Measurements from ENCODE around the gene MTMR3. TPM values are rescaled to one million over a fixed set of nuclear protein-coding genes. Genes with fewer than 3 reads are reported as not detected.

The MTMR3 gene
- 3.9 and 6.5 TPM in 2 replicates for polyA plus RNA-seq

DNA sequence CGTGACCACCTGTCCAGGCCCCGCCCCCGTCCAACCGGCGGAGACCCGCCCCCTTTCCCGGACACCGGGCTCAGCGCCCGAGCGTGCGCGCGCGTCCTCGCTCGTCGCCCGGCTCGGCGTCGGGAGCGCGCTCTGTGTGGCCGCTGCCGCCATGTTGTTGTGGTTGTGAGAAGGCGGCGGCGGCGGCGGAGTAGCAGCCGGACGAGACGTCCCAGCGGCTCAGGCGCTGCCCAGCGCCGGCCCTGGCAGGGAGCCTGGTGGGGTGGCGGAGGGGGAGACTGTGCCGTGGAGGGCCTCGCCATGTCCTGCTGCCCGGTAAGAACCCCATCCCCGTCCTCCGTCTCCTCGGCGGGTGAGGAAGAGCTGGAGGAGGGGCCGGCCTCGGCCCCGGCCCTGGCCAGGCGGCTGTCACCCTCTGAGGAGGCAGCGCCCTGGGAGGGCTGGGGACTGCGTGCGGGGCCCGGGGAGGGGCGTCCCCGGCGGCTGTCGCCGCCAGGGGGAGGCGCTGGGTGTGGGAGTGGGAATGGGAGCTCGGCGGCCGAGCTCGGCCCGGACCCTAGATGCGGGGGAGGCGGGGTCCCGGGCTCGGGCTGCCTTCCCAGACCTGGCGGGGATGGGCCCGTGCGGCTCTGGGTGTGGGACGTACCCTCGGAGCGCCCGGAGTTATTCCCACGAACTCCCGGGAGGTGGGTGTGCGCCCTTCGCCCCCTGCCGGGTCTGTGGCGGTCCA, at the start of gene MTMR3:
Gene MTMR3, plus strand, starts transcription at position 130 of the 730 bp plus-strand sequence. CDS start 87,886 bp downstream, outside the sequence.

DNA sequence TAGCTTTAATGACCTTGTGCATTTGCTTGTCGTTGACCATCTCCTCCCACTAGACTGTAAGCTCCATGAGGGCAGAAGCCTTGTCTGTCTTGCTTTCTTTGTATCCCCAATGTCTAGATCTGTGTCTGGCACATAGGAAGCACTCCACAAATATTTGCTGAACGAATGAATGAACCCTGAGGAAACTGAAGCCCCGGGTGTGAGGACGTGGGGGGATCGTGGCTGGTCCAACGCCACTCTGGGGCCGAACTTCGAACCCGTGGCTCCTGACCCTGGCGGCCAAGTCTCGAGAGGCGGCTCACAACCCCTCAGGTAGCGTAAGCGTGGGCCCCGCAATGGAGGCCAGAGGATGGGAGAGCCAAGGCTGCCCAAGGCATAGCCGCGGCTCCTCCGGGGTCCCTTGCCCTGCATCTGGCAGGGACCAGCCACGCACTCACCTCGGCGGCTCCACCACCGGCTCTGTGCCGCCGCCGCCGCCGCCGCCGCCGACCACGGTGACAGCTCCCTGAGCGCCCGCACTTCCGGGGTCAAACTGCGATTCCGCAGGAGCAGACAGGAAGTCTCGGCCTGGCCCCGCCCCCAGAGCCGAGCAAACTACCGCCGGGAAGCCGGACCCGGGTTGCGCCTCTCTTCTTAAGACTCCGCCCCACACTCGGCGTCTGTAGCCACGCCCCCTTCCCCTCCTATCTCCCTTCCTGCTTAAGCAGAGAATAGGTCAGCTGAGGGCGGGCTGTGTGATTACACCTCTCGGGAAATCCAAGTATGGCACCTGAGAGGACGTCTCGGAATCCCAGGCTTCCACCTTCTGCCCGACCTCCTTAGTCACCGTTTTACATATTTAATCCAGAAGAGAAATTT, 45.0 kb upstream of the MTMR3 start, which contains the start of gene ASCC2:
Gene ASCC2, minus strand, starts transcription at position 534 of the 858 bp plus-strand sequence. CDS start 5,949 bp downstream, outside the sequence.

DNA sequence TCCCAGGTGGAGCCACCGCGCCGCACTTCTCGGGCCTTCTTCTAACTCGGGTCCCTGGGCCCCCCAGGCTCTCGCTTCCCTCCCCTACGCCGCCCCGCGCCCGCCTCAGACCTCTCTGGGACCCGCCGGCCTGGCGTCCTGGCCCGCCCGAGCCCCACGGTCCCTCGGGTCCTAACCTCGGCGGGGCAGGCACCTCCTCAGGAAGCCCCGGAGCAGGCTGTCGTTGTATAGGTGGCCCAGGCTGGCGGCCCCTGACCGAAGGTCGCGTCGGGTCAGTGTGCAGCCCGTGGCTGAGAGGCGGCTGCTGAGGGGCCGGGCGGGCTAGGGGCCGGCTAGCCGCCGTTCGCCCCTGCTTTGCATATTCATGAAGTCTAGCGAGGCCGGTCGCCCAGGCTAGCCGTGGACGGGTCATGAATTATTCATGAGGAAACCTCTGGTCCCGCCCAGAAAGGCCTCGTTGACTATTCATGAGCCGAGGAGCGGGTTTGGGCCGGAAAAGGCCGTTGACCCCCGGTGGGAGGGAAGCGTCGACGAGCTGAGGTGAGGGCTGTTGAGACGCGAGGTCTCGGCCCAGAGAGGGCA, 197.1 kb downstream of the MTMR3 start, which contains the start of gene HORMAD2:
Gene HORMAD2, plus strand, starts transcription at position 513 of the 582 bp plus-strand sequence. CDS start 13,489 bp downstream, outside the sequence.

Other genes starting within 250 kb of the MTMR3 start
- gene CABP7, start 163.2 kb upstream of the MTMR3 start, polyA plus RNA-seq, result 6.6 and 11.0 TPM in 2 replicates
- 1.3 and 9.2 TPM in 2 replicates for gene ZMAT5, start 116.2 kb upstream of the MTMR3 start, polyA plus RNA-seq
- 1,525 and 1,754 TPM in 2 replicates for gene UQCR10, start 115.8 kb upstream of the MTMR3 start, polyA plus RNA-seq
- gene ASCC2, start 44.9 kb upstream of the MTMR3 start, polyA plus RNA-seq, result 3.8 and 4.3 TPM in 2 replicates
- 1.3 TPM in 1 of 2 replicates, not detected in the other for gene HORMAD2, start 197.3 kb downstream of the MTMR3 start, polyA plus RNA-seq